Measurements from ENCODE around the gene MYO3B.

MYO3B gene

DNA sequence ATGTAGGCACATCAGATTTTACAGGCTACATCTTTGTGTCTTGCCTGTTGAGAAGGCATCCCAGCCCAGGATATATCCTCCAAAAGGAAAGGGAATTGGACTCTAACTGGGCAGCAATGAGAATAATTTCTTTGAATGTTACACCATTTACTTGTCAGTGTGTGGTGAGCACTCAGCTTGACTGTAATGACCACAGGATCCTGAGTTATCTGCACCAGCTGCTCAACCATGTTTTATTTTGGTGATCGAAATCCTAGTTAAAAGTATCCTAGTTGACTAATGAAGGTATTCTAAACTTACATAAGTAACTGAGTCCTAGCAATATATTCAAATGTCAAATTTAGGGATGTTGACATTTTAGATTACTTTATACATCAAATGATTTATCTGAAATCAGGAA, 123.0 kb downstream of the MYO3B start:
- Histone ChIP-seq H4K20me1 (ENCODE audit: insufficient read depth, low read length) (no peaks in the 10 kb centered on the region), H3K27me3 (ENCODE audit: low read depth, low read length) (peaks cover 37% of the 10 kb centered on the region), H3K36me3 (replicated peaks; ENCODE audit: low read depth, low read length) (no peaks in the 10 kb centered on the region), H3K4me1 (ENCODE audit: low read length) (peaks cover 11% of the 10 kb centered on the region), H3K9ac (ENCODE audit: low read length) (no peak overlapping the region), H3K4me3 (ENCODE audit: low read length) (no peak overlapping the region), H3K4me2 (ENCODE audit: low read length) (no peak overlapping the region), H2AFZ (ENCODE audit: low read depth, low read length) (no peak overlapping the region), H3K9me3 (ENCODE audit: insufficient read depth, low read length) (no peaks in the 10 kb centered on the region), H3K79me2 (ENCODE audit: low read length) (no peaks in the 10 kb centered on the region), H3K27ac (ENCODE audit: low read length) (no peak overlapping the region)
- TF ChIP-seq, protein P1, sequence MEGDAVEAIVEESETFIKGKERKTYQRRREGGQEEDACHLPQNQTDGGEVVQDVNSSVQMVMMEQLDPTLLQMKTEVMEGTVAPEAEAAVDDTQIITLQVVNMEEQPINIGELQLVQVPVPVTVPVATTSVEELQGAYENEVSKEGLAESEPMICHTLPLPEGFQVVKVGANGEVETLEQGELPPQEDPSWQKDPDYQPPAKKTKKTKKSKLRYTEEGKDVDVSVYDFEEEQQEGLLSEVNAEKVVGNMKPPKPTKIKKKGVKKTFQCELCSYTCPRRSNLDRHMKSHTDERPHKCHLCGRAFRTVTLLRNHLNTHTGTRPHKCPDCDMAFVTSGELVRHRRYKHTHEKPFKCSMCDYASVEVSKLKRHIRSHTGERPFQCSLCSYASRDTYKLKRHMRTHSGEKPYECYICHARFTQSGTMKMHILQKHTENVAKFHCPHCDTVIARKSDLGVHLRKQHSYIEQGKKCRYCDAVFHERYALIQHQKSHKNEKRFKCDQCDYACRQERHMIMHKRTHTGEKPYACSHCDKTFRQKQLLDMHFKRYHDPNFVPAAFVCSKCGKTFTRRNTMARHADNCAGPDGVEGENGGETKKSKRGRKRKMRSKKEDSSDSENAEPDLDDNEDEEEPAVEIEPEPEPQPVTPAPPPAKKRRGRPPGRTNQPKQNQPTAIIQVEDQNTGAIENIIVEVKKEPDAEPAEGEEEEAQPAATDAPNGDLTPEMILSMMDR (IDR thresholded peaks at IDR 0.05; ENCODE audit: low read depth, low read length) = no peak
- TF ChIP-seq EZH2phosphoT487 (IDR thresholded peaks at IDR 0.05; ENCODE audit: low read depth) = no peak

DNA sequence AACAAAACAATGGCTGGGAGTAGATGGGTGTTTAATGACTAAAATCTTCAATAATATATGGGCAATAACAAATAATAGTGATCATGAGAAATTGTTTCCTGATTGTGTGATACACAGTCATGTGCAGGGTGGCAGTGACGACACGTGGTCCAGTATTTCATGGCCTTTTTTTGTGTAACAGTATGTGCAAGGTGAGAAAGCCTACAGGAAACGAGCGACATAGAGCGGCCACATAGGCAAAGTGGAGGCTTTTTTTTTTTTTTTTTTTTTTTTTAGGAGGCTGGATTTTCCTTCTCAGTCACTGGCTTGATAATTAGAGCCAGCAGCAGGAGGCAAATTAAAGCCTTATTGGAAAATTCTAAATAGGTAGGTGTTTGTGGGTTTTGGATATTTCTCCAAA, 123.7 kb downstream of the MYO3B start:
- Histone ChIP-seq H3K4me3 (ENCODE audit: low read length) (no peak overlapping the region), H3K79me2 (ENCODE audit: low read length) (no peaks in the 10 kb centered on the region), H2AFZ (ENCODE audit: low read depth, low read length) (no peak overlapping the region), H3K9me3 (ENCODE audit: insufficient read depth, low read length) (no peaks in the 10 kb centered on the region), H3K27me3 (ENCODE audit: low read depth, low read length) (peaks cover 38% of the 10 kb centered on the region), H3K9ac (ENCODE audit: low read length) (no peak overlapping the region), H4K20me1 (ENCODE audit: insufficient read depth, low read length) (no peaks in the 10 kb centered on the region), H3K4me2 (ENCODE audit: low read length) (no peak overlapping the region), H3K36me3 (replicated peaks; ENCODE audit: low read depth, low read length) (no peaks in the 10 kb centered on the region), H3K4me1 (ENCODE audit: low read length) (peaks cover 11% of the 10 kb centered on the region), H3K27ac (ENCODE audit: low read length) (no peak overlapping the region)
- no peak for TF ChIP-seq EZH2phosphoT487 (IDR thresholded peaks at IDR 0.05; ENCODE audit: low read depth)
- TF ChIP-seq, protein P1 (IDR thresholded peaks at IDR 0.05; ENCODE audit: low read depth, low read length) = no peak

DNA sequence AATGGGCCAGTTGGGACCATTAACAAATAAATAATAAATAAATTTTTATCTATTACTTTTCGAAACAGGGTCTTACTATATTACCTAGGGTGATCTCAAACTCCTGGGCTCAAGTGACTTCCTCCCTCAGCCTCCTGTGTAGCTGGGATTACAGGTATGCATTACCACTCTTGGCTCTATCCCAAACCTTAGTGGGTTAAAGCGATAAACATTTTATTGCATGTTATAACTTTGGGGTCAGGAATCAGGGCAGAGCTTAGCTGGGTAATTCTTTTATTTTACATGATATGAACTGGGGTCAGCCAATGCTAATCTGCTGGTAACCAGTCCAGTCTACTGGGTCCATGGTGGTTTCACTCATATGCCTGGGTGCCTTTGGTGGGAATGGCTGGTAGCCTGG, 127.8 kb downstream of the MYO3B start:
- H3K4me2 ChIP-seq (ENCODE audit: low read length) = no peak overlapping the region
- no peak overlapping the region for H3K9ac ChIP-seq (ENCODE audit: low read length)
- no peak overlapping the region for H3K27ac ChIP-seq (ENCODE audit: low read length)
- no peaks in the 10 kb centered on the region for H3K79me2 ChIP-seq (ENCODE audit: low read length)
- no peaks in the 10 kb centered on the region for H3K9me3 ChIP-seq (ENCODE audit: insufficient read depth, low read length)
- H4K20me1 ChIP-seq (ENCODE audit: insufficient read depth, low read length) = no peaks in the 10 kb centered on the region
- TF ChIP-seq EZH2phosphoT487 (IDR thresholded peaks at IDR 0.05; ENCODE audit: low read depth) = no peak
- no peaks in the 10 kb centered on the region for H3K36me3 ChIP-seq (replicated peaks; ENCODE audit: low read depth, low read length)
- no peak overlapping the region for H3K4me3 ChIP-seq (ENCODE audit: low read length)
- H3K27me3 ChIP-seq (ENCODE audit: low read depth, low read length) = peaks cover 35% of the 10 kb centered on the region
- no peak overlapping the region for H2AFZ ChIP-seq (ENCODE audit: low read depth, low read length)
- peaks cover under 1% of the 10 kb centered on the region; the same call in 1 of the 2 replicates for H3K4me1 ChIP-seq (ENCODE audit: low read length)

DNA sequence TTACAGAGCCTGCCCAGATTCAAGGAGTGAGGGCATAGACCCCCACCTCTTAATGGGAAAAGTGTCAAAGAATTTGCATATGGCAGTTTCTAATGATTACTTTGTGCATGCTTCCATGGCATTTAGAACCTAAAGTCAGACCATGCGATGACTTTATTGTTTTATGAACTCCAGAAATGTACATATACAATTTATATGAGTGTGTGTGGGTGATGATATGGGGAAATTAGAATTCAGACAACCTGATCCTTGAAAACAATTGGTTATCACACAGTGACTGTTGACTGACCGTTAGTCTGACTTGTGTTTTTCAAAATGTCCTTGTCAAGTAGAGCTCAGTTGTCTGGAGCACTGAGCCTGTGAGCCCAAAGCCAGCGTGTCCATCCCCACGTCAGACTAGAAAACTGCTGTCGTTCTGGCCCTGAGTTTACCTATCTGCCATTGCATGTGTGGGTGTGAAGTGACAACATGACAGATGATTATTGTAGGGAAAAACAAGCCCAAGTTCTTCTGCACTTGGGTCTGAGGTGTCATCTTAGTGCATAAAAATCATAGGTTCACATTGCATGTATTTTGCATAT, 128.4 kb downstream of the MYO3B start:
- TF ChIP-seq EZH2phosphoT487 (IDR thresholded peaks at IDR 0.05; ENCODE audit: low read depth) = no peak
- TF ChIP-seq, protein P1 (IDR thresholded peaks at IDR 0.05; ENCODE audit: low read depth, low read length) = no peak
- Histone ChIP-seq H3K4me1 (ENCODE audit: low read length) (peaks cover 8% of the 10 kb centered on the region), H4K20me1 (ENCODE audit: insufficient read depth, low read length) (no peaks in the 10 kb centered on the region), H3K4me2 (ENCODE audit: low read length) (no peak overlapping the region), H3K27ac (ENCODE audit: low read length) (no peak overlapping the region), H3K9me3 (ENCODE audit: insufficient read depth, low read length) (no peaks in the 10 kb centered on the region), H2AFZ (ENCODE audit: low read depth, low read length) (no peak overlapping the region), H3K79me2 (ENCODE audit: low read length) (no peaks in the 10 kb centered on the region), H3K27me3 (ENCODE audit: low read depth, low read length) (peaks cover 34% of the 10 kb centered on the region), H3K36me3 (replicated peaks; ENCODE audit: low read depth, low read length) (no peaks in the 10 kb centered on the region), H3K9ac (ENCODE audit: low read length) (no peak overlapping the region), H3K4me3 (ENCODE audit: low read length) (no peak overlapping the region)
